ENCODE data around the gene BCCIP. TPM values are rescaled to one million over a fixed set of nuclear protein-coding genes. Genes with fewer than 3 reads are reported as not detected.

BCCIP gene
- polyA plus RNA-seq, 1 of the 3 experiments (the other 2 are of a cell fraction) = 28.0 TPM

GRCh38 chr10:125840955-125841354, 17.6 kb downstream of the BCCIP start:
- Histone ChIP-seq H3K4me2 (no peak overlapping the region), H3K9ac (no peak overlapping the region), H3K9me3 (no peaks in the 10 kb centered on the region), H3F3A (replicated peaks; ENCODE audit: insufficient read depth) (peaks cover 6% of the 10 kb centered on the region), H3K4me3 (ENCODE audit: low read depth in 2 of 2, low read length in 1 of 2) (no peak overlapping the region), H3K27ac (ENCODE audit: low read depth in 2 of 2, low read length in 1 of 2) (no peak overlapping the region), H4K20me1 (ENCODE audit: insufficient read depth) (no peaks in the 10 kb centered on the region), H3K4me1 (ENCODE audit: control insufficient read depth in 1 of 2, insufficient read depth in 2 of 2, low read depth in 1 of 2, low read length in 1 of 2) (peaks cover 0 to 2% of the 10 kb centered on the region in 2 experiments; a peak in 1 of 4 replicates), H3K27me3 (ENCODE audit: insufficient read depth) (no peaks in the 10 kb centered on the region), H3K36me3 (replicated peaks in 1 of 2; ENCODE audit: control insufficient read depth in 1 of 2, insufficient read depth in 2 of 2, low read length in 1 of 2) (peaks cover 58 to 76% of the 10 kb centered on the region in 2 experiments), H2AFZ (ENCODE audit: low read depth) (no peak overlapping the region), H3K79me2 (ENCODE audit: insufficient read depth) (no peaks in the 10 kb centered on the region), H3K9me2 (no peaks in the 10 kb centered on the region)
- WGBS (ENCODE audit: low lambda C conversion rate) = 81% methylated on average over 3 of the region's 3 CpGs
- no peak for DNase-seq
- ChIA-PET POLR2A (no interaction called here), CTCF (no interaction called here)
- TF ChIP-seq POLR2AphosphoS5 (IDR thresholded peaks at IDR 0.05; ENCODE audit: low read depth, low read length) (no peak), JUND (IDR thresholded peaks at IDR 0.05) (no peak), RAD21 (IDR thresholded peaks at IDR 0.05; ENCODE audit: low read length) (no peak), FOXM1 (IDR thresholded peaks at IDR 0.05; ENCODE audit: low read depth) (no peak), FOSL2 (IDR thresholded peaks at IDR 0.05; ENCODE audit: borderline replicate concordance, low read depth) (no peak), YY1 (IDR thresholded peaks at IDR 0.05; ENCODE audit: low read depth) (no peak)
- TF ChIP-seq, protein P1, sequence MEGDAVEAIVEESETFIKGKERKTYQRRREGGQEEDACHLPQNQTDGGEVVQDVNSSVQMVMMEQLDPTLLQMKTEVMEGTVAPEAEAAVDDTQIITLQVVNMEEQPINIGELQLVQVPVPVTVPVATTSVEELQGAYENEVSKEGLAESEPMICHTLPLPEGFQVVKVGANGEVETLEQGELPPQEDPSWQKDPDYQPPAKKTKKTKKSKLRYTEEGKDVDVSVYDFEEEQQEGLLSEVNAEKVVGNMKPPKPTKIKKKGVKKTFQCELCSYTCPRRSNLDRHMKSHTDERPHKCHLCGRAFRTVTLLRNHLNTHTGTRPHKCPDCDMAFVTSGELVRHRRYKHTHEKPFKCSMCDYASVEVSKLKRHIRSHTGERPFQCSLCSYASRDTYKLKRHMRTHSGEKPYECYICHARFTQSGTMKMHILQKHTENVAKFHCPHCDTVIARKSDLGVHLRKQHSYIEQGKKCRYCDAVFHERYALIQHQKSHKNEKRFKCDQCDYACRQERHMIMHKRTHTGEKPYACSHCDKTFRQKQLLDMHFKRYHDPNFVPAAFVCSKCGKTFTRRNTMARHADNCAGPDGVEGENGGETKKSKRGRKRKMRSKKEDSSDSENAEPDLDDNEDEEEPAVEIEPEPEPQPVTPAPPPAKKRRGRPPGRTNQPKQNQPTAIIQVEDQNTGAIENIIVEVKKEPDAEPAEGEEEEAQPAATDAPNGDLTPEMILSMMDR (IDR thresholded peaks at IDR 0.05) = no peak

GRCh38 chr10:125843603-125844329, 20.4 kb downstream of the BCCIP start:
- H2AFZ ChIP-seq (ENCODE audit: low read depth) = no peak overlapping the region
- H3K36me3 ChIP-seq (replicated peaks in 1 of 2; ENCODE audit: control insufficient read depth in 1 of 2, insufficient read depth in 2 of 2, low read length in 1 of 2) = peaks cover 38 to 69% of the 10 kb centered on the region in 2 experiments
- H3F3A ChIP-seq (replicated peaks; ENCODE audit: insufficient read depth) = no peaks in the 10 kb centered on the region
- no peak for TF ChIP-seq SIN3A (IDR thresholded peaks at IDR 0.05; ENCODE audit: borderline replicate concordance, low read depth, low read length)
- no peak for TF ChIP-seq GABPA (IDR thresholded peaks at IDR 0.05; ENCODE audit: low read depth)
- TF ChIP-seq EZH2phosphoT487 (IDR thresholded peaks at IDR 0.05; ENCODE audit: borderline replicate concordance, low read depth) = no peak
- TF ChIP-seq, protein P2, sequence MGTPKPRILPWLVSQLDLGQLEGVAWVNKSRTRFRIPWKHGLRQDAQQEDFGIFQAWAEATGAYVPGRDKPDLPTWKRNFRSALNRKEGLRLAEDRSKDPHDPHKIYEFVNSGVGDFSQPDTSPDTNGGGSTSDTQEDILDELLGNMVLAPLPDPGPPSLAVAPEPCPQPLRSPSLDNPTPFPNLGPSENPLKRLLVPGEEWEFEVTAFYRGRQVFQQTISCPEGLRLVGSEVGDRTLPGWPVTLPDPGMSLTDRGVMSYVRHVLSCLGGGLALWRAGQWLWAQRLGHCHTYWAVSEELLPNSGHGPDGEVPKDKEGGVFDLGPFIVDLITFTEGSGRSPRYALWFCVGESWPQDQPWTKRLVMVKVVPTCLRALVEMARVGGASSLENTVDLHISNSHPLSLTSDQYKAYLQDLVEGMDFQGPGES (IDR thresholded peaks at IDR 0.05; ENCODE audit: low read depth, low read length) = no peak
- no peak for TF ChIP-seq RCOR1 (IDR thresholded peaks at IDR 0.05; ENCODE audit: low read length)
- no peak for TF ChIP-seq RFX5 (IDR thresholded peaks at IDR 0.05; ENCODE audit: low read length)
- TF ChIP-seq FOSL2 (IDR thresholded peaks at IDR 0.05; ENCODE audit: borderline replicate concordance, low read depth) = no peak
- TF ChIP-seq PBX3 (IDR thresholded peaks at IDR 0.05) = no peak
- no peak for TF ChIP-seq TAF1 (IDR thresholded peaks at IDR 0.05; ENCODE audit: borderline replicate concordance, low read depth, low read length)
- no peak for TF ChIP-seq RXRA (IDR thresholded peaks at IDR 0.05; ENCODE audit: borderline replicate concordance, low read depth)
- 89% methylated on average over 7 of the region's 9 CpGs for WGBS (ENCODE audit: low lambda C conversion rate)
- peaks cover 0 to 2% of the 10 kb centered on the region in 2 experiments; a peak in 1 of 4 replicates for H3K4me1 ChIP-seq (ENCODE audit: control insufficient read depth in 1 of 2, insufficient read depth in 2 of 2, low read depth in 1 of 2, low read length in 1 of 2)
- no peaks in the 10 kb centered on the region for H4K20me1 ChIP-seq (ENCODE audit: insufficient read depth)
- POLR2A ChIA-PET = no interaction called here
- CTCF ChIA-PET = interaction anchor here (0.9 kb wide), 1 partner anchor 24 kb away, joined by 3 read pairs; no protein-coding TSS in a partner anchor
- no peaks in the 10 kb centered on the region for H3K9me2 ChIP-seq
- DNase-seq = no peak
- no peaks in the 10 kb centered on the region for H3K9me3 ChIP-seq
- no peak overlapping the region for H3K4me2 ChIP-seq
- H3K4me3 ChIP-seq (ENCODE audit: low read depth in 2 of 2, low read length in 1 of 2) = no peak overlapping the region
- H3K9ac ChIP-seq = no peak overlapping the region
- H3K79me2 ChIP-seq (ENCODE audit: insufficient read depth) = no peaks in the 10 kb centered on the region
- no peaks in the 10 kb centered on the region for H3K27me3 ChIP-seq (ENCODE audit: insufficient read depth)
- H3K27ac ChIP-seq (ENCODE audit: low read depth in 2 of 2, low read length in 1 of 2) = no peak overlapping the region; a peak in 1 of 4 replicates
